OCI-LY3 (cell line): Measurements from ENCODE around the gene ARMC9.
A peak's percentile ranks its signal among the peaks of the same experiment; 100 is the strongest.

Experiments used
- H2AFZ ChIP-seq: fragments of 200-600, 300-600 bp; shearing (Covaris generic); 2 replicates; pipeline ENCODE4 v1.6.0; 2014; ENCODE audit warnings: antibody characterized with exemption, low read depth, low read length
- H3K27ac ChIP-seq: fragments of 200-600, 300-600 bp; sonication (generic); 2 replicates; pipeline ENCODE4 v1.5.1; 2014; ENCODE audit warnings: mild to moderate bottlenecking, low read length, moderate library complexity, mixed read lengths
- H3K27me3 ChIP-seq: fragments of 200-600, 300-600 bp; sonication (generic); 2 replicates; pipeline ENCODE4 v1.6.1; 2014; ENCODE audit warnings: low read depth, low read length, mixed read lengths
- H3K36me3 ChIP-seq: fragments of 200-600, 300-600 bp; sonication (generic); replicated peaks from 2 replicates; pipeline ENCODE3; 2014; ENCODE audit warnings: low read depth, low read length, mixed read lengths
- H3K4me1 ChIP-seq: fragments of 300-600, 200-600 bp; sonication (generic); 2 replicates; pipeline ENCODE4 v1.6.1; 2014; ENCODE audit warnings: low read length, mixed read lengths
- H3K4me2 ChIP-seq: fragments of 200-600, 300-600 bp; sonication (generic); 2 replicates; pipeline ENCODE4 v1.6.1; 2014; ENCODE audit warnings: low read length, mixed read lengths
- H3K4me3 ChIP-seq: fragments of 300-600, 200-600 bp; sonication (generic); 2 replicates; pipeline ENCODE4 v1.5.1; 2014; ENCODE audit warnings: antibody characterized with exemption, mild to moderate bottlenecking, low read length, moderate library complexity
- H3K79me2 ChIP-seq: fragments of 300-600, 200-600 bp; shearing (Covaris generic); 2 replicates; pipeline ENCODE4 v1.6.1; 2014; ENCODE audit warnings: mild to moderate bottlenecking, low read length, mixed read lengths
- H3K9ac ChIP-seq: fragments of 300-600, 200-600 bp; shearing (Covaris generic); 2 replicates; pipeline ENCODE4 v1.6.0; 2014; ENCODE audit warnings: mild to moderate bottlenecking, low read length, moderate library complexity
- H3K9me3 ChIP-seq: fragments of 200-600, 300-600 bp; shearing (Covaris generic); 2 replicates; pipeline ENCODE4 v1.6.1; 2014; ENCODE audit warnings: low read length, mixed read lengths; ENCODE audit not compliant: insufficient read depth
- H4K20me1 ChIP-seq: fragments of 200-600, 300-600 bp; sonication (generic); 2 replicates; pipeline ENCODE4 v1.6.1; 2016; ENCODE audit warnings: low read length, mixed read lengths; ENCODE audit not compliant: insufficient read depth
- EZH2phosphoT487 ChIP-seq: fragments of 200-600 bp; shearing (Covaris generic); IDR thresholded peaks from 2 replicates; pipeline ENCODE4 v1.6.1; 2018; ENCODE audit warnings: antibody characterized with exemption, mixed run types, low read depth
- TF ChIP-seq, protein P1 (sequence below): fragments of 200-600, 300-600 bp; sonication (generic); IDR thresholded peaks from 2 replicates; pipeline ENCODE4 v1.5.1; 2014; ENCODE audit warnings: antibody characterized with exemption, low read length, low read depth

ARMC9 gene

DNA sequence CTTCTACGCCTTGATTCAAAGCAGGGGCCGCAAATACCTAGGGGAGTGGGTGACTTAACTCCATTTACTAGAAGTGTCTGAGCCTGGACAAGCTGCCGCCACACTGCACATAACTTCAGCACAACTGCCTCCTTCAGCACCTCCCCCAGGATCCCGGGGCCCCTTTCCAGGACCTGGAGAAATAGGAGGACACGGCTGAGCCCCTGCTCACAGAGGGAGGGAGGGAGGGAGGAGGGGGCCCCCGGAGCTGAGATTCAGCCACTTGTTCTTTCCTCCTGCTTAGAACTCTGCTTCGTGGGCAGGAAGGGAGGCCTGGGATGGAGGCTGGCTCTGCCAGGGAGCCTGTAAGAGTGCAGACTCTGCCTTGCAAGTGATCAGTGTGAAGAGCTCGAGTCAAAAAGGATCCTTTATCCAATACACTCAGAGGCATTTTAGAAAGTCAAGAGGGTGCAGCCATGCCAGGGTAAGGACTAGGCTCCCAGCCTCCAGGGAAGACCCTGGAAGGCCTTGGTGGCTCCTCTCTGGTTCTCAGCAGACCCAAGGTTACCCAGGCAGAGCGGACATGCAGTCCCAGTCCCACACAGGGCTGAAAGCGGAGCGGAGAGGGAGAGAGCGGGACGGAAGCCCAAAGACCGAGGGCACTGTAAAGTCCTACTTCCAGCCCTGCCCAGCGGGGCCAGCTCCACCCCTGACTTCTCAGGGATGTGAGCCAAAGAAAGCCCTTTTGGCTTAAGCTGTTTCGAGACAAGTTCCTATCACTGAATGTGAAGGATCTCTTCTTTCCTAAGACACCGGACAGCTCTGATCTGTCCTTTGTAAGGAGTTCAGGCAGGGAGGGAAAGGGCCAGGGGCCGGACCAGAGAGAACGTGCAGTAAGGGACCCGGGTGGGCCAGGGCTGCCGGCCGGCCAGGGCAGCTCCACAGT is 8.6 kb upstream of the ARMC9 start:
- Histone ChIP-seq H3K4me1 (no peaks in the 10 kb centered on the region), H3K36me3 (no peaks in the 10 kb centered on the region), H3K9me3 (no peaks in the 10 kb centered on the region), H3K4me3 (no peak overlapping the region), H2AFZ (no peak overlapping the region), H3K27me3 (no peaks in the 10 kb centered on the region), H3K4me2 (no peak overlapping the region), H3K79me2 (no peaks in the 10 kb centered on the region), H4K20me1 (no peaks in the 10 kb centered on the region), H3K27ac (no peak overlapping the region), H3K9ac (no peak overlapping the region)
- TF ChIP-seq, protein P1, sequence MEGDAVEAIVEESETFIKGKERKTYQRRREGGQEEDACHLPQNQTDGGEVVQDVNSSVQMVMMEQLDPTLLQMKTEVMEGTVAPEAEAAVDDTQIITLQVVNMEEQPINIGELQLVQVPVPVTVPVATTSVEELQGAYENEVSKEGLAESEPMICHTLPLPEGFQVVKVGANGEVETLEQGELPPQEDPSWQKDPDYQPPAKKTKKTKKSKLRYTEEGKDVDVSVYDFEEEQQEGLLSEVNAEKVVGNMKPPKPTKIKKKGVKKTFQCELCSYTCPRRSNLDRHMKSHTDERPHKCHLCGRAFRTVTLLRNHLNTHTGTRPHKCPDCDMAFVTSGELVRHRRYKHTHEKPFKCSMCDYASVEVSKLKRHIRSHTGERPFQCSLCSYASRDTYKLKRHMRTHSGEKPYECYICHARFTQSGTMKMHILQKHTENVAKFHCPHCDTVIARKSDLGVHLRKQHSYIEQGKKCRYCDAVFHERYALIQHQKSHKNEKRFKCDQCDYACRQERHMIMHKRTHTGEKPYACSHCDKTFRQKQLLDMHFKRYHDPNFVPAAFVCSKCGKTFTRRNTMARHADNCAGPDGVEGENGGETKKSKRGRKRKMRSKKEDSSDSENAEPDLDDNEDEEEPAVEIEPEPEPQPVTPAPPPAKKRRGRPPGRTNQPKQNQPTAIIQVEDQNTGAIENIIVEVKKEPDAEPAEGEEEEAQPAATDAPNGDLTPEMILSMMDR: no peak

DNA sequence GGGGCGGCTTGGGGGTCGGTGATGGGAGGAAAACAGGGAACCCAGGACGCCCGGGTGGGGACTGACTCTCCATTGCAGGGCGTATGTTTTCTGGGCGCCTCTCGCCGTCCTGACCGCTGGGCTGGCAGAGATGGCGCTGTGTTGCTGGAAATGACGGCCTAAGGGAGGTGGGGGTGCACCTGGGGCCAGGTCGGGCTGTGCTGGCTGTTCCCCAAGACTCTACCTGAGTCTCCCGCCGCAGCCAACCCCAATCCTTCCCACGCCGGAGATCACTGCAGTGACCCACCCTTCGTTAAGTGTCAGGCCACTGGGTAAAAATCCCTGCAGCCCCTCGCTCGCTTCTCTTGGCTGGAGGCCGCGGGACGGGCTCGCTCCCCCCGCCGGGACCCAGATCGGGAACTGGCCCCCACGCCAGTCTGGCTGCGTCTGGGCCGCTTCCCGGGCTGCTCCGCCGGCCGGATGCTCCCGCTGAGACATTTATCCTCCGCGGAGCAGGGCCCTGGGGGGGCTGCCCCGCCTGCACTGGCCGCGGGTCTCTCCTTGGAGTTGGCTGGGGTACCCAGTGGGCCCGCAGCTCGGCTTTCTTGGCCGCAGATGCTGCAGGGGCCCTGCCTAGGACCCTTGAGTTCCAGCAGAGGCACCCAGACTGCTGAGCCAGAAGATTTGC is 7.8 kb upstream of the ARMC9 start:
- Histone ChIP-seq H3K27ac (no peak overlapping the region), H3K4me1 (no peaks in the 10 kb centered on the region), H3K27me3 (no peaks in the 10 kb centered on the region), H2AFZ (no peak overlapping the region), H4K20me1 (no peaks in the 10 kb centered on the region), H3K4me2 (no peak overlapping the region), H3K9ac (no peak overlapping the region), H3K9me3 (no peaks in the 10 kb centered on the region), H3K79me2 (no peaks in the 10 kb centered on the region), H3K36me3 (no peaks in the 10 kb centered on the region), H3K4me3 (no peak overlapping the region)
- TF ChIP-seq, protein P1: no peak
- TF ChIP-seq EZH2phosphoT487: no peak

- TF ChIP-seq, protein P1: peak; percentile 36
- no peak for TF ChIP-seq EZH2phosphoT487
- H3K9me3 ChIP-seq: no peaks in the 10 kb centered on the region
- no peaks in the 10 kb centered on the region; the same call in 1 of the 2 replicates for H3K27me3 ChIP-seq
- H3K9ac ChIP-seq: no peak overlapping the region
- no peaks in the 10 kb centered on the region for H3K36me3 ChIP-seq
- H3K79me2 ChIP-seq: no peaks in the 10 kb centered on the region
- no peak overlapping the region for H2AFZ ChIP-seq
- no peaks in the 10 kb centered on the region for H3K4me1 ChIP-seq
- no peak overlapping the region for H3K4me3 ChIP-seq
- no peaks in the 10 kb centered on the region for H4K20me1 ChIP-seq
- no peak overlapping the region for H3K27ac ChIP-seq
- no peak overlapping the region for H3K4me2 ChIP-seq
These were observed 6.2 kb upstream of the ARMC9 start for GRCh38 chr2:231191896-231192872.
